ENCODE results near the gene PRKCE. TPM values are rescaled to one million over a fixed set of nuclear protein-coding genes. Genes with fewer than 3 reads are reported as not detected.
A peak's percentile ranks its signal among the peaks of the same experiment; 100 is the strongest.

The PRKCE gene
- total RNA-seq, 1 donor from 2014 or later, result 62.8 TPM

- DNase-seq (ENCODE audit: low spot score in 2 of 2) (no peak), FAIRE-seq (no peak)
These were observed 241.3 kb downstream of the PRKCE start for GRCh38 chr2:45892757-45893156.

- FAIRE-seq, result no peak
These were observed 242.7 kb downstream of the PRKCE start for GRCh38 chr2:45894211-45894610.

GRCh38 chr2:45895241-45895861, 243.9 kb downstream of the PRKCE start:
- FAIRE-seq (no peak), DNase-seq (ENCODE audit: low spot score in 2 of 2) (no peak)

More at GRCh38 chr2:45894211-45894610, 242.7 kb downstream of the PRKCE start:
- DNase-seq (ENCODE audit: low spot score in 2 of 2), result no peak

- DNase-seq (ENCODE audit: low spot score in 2 of 2) (no peak), FAIRE-seq (no peak)
These were observed 244.8 kb downstream of the PRKCE start for GRCh38 chr2:45896311-45896710.

GRCh38 chr2:45897842-45898241, 246.4 kb downstream of the PRKCE start:
- FAIRE-seq (no peak), DNase-seq (ENCODE audit: low spot score in 2 of 2) (no peak)

GRCh38 chr2:45898819-45899218, 247.3 kb downstream of the PRKCE start:
- FAIRE-seq, result no peak
- no peak for DNase-seq (ENCODE audit: low spot score in 2 of 2)

- DNase-seq (ENCODE audit: low spot score in 2 of 2) (no peak), FAIRE-seq (no peak)
These were observed 248.5 kb downstream of the PRKCE start for GRCh38 chr2:45899926-45900325.

GRCh38 chr2:45901468-45902032, 250.1 kb downstream of the PRKCE start:
- no peak for DNase-seq (ENCODE audit: low spot score in 2 of 2)
- FAIRE-seq, result no peak

- no peak for DNase-seq (ENCODE audit: low spot score in 2 of 2)
- FAIRE-seq, result no peak
These were observed 250.9 kb downstream of the PRKCE start for GRCh38 chr2:45902380-45902779.

- no peak for FAIRE-seq
- no peak for DNase-seq (ENCODE audit: low spot score in 2 of 2)
These were observed 251.4 kb downstream of the PRKCE start for GRCh38 chr2:45902781-45903375.

GRCh38 chr2:45904267-45904945, 252.9 kb downstream of the PRKCE start:
- FAIRE-seq, result no peak
- no peak for DNase-seq (ENCODE audit: low spot score in 2 of 2)

- FAIRE-seq (no peak), DNase-seq (ENCODE audit: low spot score in 2 of 2) (no peak)
These were observed 253.6 kb downstream of the PRKCE start for GRCh38 chr2:45904946-45905631.

- DNase-seq (ENCODE audit: low spot score in 2 of 2), result no peak
- FAIRE-seq, result no peak
These were observed 254.1 kb downstream of the PRKCE start for GRCh38 chr2:45905632-45905958.

GRCh38 chr2:45907592-45907991, 256.1 kb downstream of the PRKCE start:
- DNase-seq (ENCODE audit: low spot score in 2 of 2), result no peak
- no peak for FAIRE-seq

- DNase-seq (ENCODE audit: low spot score in 2 of 2) (no peak), FAIRE-seq (no peak)
These were observed 257.1 kb downstream of the PRKCE start for GRCh38 chr2:45908316-45909170.

- FAIRE-seq (no peak), DNase-seq (ENCODE audit: low spot score in 2 of 2) (no peak)
These were observed 257.7 kb downstream of the PRKCE start for GRCh38 chr2:45909171-45909565.

- peak in 1 of 2 donors; percentile 30 for DNase-seq (ENCODE audit: low spot score in 2 of 2)
- FAIRE-seq, result no peak
These were observed 258.3 kb downstream of the PRKCE start for GRCh38 chr2:45909677-45910191.

GRCh38 chr2:45910473-45911060, 259.1 kb downstream of the PRKCE start:
- FAIRE-seq (no peak), DNase-seq (ENCODE audit: low spot score in 2 of 2) (no peak)

GRCh38 chr2:45911538-45911937, 260.1 kb downstream of the PRKCE start:
- FAIRE-seq, result no peak
- DNase-seq (ENCODE audit: low spot score in 2 of 2), result no peak

GRCh38 chr2:45912109-45912508, 260.6 kb downstream of the PRKCE start:
- no peak for FAIRE-seq
- DNase-seq (ENCODE audit: low spot score in 2 of 2), result no peak

All from frontal cortex (tissue), 4 donors.